HCEC 1CT (cell line): ENCODE measurements around the gene GPC3.

Experiments used
- DNase-seq: peaks from one replicate; pipeline ENCODE4 v3.0.0-alpha.2; 2017

GPC3 gene

DNA sequence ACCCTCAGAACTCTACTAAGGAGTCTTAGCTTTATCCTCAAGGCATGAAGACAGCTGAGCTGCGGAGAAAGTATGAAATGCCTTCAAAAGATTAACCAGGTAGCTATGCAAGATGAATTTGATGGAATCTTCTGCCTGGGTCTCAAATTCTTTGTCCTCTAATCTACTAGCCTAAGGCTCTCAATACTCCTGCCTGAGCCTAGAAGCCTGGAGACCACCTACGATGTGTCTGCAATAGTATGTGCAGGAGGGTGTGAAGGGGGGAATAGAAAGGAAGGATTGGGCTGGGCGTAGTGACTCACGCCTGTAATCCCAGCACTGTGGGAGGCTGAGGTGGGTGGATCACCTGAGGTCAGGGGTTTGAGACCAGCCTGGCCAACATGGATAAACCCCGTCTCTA is 391.9 kb downstream of the GPC3 start:
- DNase-seq = no peak

DNA sequence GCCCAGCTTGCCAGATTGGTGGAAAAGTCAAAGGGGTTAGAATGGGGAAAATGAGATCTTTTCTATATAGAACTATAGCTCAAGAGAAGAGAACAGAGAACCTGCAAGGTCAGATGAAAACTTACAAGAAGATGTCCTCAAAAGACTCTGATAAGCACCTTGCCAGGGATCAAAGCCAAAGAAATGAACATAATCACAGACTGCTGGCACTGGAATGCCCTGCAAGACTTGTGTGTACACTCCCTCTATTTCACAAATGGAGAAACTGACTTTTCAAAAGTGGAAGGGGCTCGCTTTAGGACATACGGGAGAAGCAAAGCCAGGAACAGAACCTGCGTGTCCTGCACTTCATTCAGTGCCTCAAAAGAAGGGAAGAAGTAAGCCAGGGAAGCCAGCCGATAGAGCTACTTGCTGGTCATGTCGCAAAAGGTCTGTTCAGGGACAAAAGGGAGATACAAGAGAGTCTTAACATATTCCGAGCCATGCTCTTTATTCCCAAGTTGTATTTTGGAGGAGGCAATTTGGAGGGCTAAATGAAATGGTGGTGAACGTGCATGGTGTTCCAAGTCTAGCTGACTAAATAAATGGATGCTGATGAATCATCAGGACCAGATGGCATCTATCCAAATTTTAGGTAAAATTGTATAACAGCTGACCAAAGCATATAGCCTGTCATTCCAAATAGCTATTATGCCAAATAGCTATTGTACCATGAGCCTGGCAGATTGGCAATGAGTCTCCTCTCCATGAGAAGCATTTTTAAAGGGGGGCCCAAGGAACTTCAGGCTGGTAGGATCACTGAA is 394.5 kb downstream of the GPC3 start:
- DNase-seq = no peak

DNA sequence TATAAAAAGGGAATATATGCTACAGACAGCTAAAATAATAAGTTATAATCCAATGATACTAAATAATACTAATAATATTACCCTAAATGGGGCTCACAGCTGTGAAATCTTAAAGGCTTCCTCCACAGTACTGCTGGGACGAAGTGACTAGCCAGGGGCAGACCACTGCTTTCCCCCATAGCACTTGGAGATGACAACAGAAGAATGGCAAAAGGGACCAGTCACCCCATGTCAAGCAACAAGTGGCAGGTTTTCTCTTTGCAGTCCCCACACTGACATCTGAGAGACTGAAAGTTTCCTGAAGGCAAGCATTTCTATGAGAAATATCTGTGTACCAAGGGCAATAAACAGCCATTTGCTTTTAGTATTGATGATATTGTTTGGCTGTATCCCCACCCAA is 396.6 kb downstream of the GPC3 start:
- DNase-seq = no peak

DNA sequence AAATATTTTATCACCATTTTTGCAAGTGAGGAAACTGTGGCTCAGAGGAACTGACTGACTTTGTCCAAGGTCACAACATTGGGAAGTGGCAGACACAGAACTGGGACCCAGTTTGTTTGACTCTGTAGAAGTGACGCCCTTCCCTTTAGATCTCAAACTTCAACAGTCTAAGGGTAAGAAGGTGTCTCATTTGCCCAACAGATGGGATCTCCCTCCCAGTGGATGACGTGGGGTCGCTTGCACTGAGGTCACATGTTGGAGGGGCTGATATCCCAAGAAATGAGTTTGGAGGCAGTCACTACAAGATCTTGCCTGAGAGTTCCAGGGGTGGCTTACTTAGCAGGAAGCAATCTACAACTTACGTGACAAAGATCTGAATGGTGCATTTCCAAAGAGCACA is 397.6 kb downstream of the GPC3 start:
- DNase-seq = no peak

GRCh38 chrX:133587071-133587470 is 398.3 kb downstream of the GPC3 start:
- DNase-seq = no peak

- DNase-seq = no peak
These were observed 399.0 kb downstream of the GPC3 start for GRCh38 chrX:133586443-133586842.

GRCh38 chrX:133583825-133584224 is 401.6 kb downstream of the GPC3 start:
- no peak for DNase-seq

DNA sequence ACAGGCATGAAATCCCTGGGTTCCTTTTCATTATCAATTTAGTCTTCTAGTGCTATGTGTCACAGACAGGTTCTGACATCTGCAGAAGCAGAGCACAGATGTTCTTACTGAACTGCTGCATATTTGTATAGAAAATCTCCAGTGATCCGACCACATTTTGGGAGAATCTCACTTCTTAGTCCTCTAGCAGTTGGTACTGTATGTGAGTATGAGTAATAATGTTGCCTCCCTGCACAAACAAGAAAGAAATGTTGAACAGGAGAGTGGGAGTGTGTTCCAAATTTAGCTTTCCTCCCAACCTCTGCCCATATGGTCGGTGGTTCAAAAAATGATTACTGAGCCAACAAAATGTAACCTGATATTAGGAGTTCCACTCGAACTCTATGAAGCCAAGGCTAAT is 404.8 kb downstream of the GPC3 start:
- DNase-seq = no peak

DNA sequence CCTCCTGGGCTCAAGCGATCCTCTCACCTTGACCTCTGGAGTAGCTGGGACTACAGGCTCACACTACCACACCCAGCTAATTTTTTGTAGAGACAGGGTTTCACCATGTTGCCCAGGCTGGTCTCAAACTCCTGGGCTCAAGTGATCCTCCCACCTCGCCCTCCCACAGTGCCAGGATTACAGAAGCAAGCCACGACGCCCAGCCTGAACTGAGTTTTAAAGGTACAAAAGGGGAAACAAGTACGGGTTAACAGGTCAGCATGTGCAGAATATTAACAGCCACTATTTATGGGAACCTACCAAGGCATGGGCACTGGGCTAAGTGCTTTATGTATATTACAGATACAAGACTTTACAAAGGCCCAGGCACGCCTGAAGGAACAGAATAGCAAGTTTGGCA is 405.8 kb downstream of the GPC3 start:
- no peak for DNase-seq

- no peak for DNase-seq
These were observed 408.5 kb downstream of the GPC3 start for GRCh38 chrX:133576876-133577275.

GRCh38 chrX:133575501-133576136 is 409.8 kb downstream of the GPC3 start:
- no peak for DNase-seq

- DNase-seq = no peak
These were observed 410.7 kb downstream of the GPC3 start for GRCh38 chrX:133574716-133575115.

GRCh38 chrX:133570549-133570948 is 414.8 kb downstream of the GPC3 start:
- DNase-seq = no peak

DNA sequence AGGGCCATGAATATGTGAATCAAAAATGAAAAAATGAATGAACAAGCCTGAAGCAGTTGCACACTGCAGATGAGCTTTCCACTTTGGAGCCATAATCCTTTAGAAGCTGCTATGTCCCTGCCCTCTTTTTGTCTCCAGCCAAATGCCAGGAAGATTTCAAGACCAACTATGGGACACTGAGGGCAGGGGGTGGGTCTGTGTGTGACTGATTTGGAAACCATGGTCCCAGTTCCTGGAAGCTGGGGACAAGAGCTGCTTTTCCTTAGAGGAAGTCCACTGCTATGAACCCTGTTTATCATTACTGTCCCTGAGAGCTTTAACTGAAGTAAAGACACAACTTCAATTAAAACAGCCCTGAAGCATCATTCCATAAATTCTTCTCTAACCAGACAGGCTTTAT is 416.2 kb downstream of the GPC3 start:
- DNase-seq = no peak

DNA sequence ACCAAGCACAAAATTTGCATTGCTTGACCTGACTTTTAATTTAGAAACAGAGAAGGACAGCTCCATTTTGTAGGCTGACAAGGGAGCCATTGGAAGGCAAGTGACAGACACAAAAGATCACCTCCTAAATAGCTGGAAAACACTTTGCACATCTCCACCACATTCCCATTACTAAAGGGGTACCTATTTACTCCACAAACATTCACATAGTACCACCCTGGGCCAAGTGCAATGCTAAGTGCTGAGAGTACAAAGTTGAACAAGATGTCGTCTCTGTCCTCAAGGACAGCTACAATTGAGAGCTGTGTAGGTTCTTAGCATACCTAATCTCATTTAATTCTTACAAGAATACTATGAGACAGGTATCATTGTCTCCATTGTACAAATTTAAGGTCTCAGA is 417.3 kb downstream of the GPC3 start:
- DNase-seq = no peak

GRCh38 chrX:133566876-133567275 is 418.5 kb downstream of the GPC3 start:
- DNase-seq = no peak

DNA sequence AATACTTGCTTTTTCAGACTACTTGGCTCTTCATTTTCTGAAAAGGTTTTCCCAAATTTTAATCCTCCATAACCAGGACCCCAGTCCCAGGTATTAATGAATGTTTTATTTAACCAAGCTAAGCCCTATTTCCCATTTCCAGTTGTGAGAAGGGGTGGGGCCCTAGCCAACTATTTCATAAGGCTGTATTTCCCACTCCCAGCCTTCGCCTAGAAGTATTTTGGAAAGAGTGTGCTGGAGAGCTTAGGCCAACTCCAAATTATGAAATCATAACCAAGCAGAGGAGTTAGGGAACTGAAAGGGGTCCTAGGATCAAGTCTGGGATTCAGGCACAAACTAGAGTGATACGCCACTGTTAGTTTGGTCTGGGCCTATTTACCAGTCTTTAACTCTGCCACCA is 421.7 kb downstream of the GPC3 start:
- no peak for DNase-seq

DNA sequence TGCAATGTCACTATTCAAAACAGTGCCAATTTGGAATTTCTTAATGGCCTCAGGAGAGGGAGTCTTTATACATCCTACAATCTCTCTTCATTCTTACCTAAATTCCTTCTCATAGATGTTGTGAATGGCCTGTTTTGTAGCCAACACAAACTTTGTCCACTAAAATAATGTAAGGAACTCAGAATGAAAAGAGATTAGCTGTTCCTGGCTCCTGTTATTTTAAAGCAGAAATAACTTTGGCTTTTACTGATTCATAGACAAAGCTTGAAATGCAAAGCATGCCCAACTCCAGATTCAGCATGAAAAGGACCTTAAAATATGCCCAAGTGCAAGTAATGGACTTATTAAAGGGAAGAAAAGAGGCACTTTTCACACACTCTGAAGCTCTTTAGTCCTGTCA is 424.1 kb downstream of the GPC3 start:
- DNase-seq = no peak

DNA sequence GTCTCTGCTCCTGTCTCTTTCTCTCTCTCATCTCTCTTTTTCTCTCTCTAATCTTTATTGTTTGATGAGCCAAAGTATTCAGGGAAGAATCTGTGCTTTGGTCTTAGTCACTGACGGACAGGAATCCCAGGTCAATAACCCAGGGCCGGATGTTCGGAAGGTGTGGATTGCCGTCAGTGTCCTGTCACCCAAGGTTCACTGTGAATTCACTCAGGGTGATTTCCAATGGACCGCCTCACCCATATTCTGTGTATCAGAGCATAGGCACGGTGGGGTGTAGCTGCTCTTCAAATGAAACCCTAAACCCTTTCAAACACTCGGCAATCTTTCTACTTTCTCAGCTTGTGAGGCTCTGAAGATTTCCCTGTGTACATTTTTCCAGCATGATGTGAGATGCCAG is 425.5 kb downstream of the GPC3 start:
- DNase-seq = no peak

DNA sequence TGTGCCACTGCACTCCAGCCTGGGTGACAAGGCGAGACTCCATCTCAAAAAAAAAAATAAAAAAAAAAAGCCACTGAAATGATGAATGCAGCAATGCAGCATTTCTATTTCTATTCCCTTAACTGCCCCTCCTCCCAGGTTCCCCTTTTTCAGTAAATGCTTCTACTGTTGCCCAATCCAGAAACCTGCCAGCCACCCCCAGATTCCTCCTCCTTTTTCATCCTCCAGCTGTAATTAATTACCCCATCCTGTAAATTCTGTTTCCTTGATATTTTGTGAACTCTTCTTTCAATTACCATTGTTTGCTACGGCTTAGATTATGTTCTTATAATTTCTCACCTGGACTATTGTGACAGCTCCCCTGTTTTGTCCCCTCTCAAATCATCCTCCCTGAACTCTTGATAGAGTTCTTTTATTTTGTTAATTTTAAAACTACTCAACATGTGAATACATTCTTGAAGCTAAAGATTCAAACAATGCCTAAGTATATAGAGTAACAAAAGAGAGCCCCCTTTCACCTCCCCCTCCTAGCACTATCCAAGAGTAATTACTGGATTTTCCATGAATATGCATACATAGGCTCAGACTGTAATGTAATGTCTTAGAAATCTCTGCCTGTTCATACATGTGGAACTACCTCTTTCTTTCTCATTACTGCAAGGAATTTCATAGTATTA is 429.5 kb downstream of the GPC3 start:
- no peak for DNase-seq

DNA sequence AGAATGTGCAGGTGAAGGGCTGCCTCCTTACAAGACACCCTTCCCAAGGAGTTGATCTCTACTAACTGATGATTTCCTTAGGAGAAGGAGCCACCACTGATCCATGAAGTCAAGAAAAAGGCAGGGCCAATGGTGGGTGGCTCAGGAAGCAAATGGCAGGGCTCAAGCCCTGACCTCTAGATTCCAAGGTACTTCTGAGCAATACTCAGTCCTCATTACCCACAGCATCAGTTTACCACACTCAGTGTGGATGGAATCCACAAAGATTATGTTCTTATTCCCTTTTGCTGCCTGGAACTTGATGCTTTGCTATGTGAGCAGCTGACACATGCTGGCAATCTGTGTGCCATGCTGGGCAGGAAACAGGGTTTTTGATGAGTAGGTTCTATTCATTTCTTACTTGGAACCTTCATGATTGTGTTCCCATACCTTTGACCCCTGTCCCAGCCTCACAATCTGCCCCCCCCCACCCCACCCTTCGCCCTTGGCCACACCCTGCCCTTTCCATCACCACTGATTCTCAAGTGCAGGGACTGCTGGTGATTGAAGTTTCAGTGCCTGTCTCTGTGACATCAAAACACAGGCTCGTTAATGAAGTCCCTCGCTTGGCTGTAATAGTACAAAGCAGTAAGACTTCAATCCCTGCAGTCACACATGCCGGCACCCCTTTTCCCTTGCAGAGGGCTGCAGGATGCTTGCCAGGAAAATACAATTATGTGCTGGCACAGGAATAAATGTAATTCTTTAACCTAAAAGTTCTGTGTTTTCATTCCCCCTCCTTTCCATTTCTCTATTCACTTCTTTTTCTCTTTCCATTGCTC is 434.5 kb downstream of the GPC3 start:
- DNase-seq = no peak

DNA sequence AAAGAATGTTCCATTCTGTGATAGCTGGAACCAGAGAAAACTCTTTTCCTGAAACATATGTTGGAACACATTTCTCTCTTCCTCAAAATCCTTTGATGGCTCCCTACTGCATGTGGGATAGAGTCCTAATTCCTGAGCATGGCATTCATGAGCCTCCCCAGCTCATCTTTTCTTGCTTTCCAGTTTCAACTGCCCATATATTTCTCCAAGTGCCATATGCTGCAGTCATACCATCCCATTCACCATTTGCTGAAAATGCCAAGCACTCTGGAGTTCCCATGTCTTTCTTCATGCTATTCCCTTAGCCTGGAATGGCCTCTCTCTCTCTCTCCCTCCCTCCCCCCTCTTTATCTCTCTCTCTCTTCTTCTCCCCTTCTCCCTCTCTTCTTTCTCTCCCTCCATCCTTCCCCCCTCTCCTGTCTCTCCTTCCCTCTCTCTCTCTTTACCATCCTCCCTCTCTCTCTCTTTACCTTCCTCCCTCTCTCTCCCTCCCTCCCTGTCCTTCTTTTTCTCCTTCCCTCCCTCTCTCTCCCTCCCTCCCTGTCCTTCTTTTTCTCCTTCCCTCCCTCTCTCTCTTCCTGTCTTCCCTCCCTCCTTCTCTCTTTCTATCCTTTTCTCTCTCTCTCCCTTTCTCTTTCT is 436.0 kb downstream of the GPC3 start:
- no peak for DNase-seq

- no peak for DNase-seq
These were observed 439.0 kb downstream of the GPC3 start for GRCh38 chrX:133546441-133546840.
